HG03135 (cell line): Measurements from ENCODE around the gene PRTFDC1.
A peak's percentile ranks its signal among the peaks of the same experiment; 100 is the strongest.
"Not testable (repeated sequence)": the region's sequence is repeated elsewhere in the genome, so short reads cannot be mapped to it uniquely, and the experiment has no call there.

Experiments used
- ATAC-seq: cut with Tn5 transposase; IDR thresholded peaks from one replicate; pipeline ENCODE4 v1.9.1; 2021; ENCODE audit warnings: mild to moderate bottlenecking, moderate library complexity; ENCODE audit not compliant: unreplicated experiment

Gene PRTFDC1

DNA sequence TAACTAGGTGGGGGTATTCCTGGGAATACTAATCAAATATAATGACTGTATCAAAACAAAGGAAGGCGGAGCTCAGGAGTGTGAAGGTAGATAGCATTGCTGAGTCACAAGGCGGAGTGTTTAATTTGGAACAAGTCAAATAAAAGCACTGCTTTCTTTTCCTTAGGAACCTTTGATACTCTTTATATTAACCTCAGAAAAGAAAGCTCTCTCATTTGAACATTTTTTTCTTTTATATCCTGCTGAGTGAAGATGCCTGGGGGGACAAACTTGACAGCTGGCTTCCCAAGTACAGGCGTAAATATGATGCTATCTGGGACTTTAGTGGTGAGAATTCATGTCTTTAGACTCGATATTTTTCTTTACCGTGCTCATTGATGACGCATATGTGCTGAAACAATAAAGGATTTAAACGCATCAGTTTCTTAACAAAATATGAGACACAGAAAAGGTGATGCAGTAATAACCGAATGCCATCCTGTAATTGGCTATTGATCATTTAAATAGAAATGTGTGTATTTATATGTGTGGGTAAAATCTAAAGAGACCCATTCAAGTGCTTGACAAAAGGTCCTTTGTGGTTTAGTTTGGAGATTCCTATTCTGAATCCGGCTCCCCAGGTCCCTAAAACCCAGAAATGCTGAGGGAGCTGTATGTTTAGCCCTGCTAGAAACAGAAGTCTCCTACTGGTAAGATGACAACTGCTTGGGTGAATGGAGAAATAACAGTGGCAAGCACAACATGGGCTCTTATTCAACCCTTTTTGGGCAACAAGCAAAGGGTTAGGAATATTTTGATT is 102.7 kb downstream of the PRTFDC1 start:
- no peak for ATAC-seq

DNA sequence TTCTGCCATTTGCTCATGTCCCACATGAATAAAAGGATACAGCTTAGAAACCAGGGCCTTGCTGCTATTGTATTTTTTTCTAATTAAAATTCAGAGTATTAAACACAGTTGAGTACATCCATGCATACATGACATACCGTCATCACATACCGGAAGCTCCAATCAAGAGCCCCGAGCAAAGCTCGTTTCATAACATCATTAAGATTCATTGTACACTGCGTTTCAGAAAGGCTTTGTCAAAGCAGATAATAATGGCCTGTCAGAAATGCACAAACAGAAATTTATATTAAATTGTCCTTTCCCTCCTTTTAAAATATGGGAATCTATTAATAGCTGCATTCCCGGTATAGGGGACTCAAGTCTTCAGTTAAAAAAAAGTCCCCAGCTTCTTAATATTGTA is 103.4 kb downstream of the PRTFDC1 start:
- ATAC-seq: no peak

DNA sequence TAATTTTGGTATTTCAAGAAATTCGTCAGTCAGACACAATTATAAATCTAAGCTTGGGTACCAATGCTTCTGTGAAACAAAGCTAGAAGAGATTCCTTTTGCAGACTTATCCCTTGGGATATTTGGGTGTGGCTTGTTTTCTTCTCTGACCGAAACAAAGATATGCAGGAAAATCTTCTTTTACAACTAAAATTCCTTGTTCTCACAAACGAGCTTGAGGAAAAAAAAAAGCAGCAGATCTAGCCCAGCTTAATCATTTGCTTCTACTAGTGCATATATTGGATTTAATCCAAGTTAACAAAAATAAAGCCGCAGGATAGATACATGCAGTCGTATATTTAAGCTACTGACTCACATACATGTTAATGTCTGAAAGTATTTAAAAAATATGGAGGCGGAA is 104.2 kb downstream of the PRTFDC1 start:
- no peak for ATAC-seq

DNA sequence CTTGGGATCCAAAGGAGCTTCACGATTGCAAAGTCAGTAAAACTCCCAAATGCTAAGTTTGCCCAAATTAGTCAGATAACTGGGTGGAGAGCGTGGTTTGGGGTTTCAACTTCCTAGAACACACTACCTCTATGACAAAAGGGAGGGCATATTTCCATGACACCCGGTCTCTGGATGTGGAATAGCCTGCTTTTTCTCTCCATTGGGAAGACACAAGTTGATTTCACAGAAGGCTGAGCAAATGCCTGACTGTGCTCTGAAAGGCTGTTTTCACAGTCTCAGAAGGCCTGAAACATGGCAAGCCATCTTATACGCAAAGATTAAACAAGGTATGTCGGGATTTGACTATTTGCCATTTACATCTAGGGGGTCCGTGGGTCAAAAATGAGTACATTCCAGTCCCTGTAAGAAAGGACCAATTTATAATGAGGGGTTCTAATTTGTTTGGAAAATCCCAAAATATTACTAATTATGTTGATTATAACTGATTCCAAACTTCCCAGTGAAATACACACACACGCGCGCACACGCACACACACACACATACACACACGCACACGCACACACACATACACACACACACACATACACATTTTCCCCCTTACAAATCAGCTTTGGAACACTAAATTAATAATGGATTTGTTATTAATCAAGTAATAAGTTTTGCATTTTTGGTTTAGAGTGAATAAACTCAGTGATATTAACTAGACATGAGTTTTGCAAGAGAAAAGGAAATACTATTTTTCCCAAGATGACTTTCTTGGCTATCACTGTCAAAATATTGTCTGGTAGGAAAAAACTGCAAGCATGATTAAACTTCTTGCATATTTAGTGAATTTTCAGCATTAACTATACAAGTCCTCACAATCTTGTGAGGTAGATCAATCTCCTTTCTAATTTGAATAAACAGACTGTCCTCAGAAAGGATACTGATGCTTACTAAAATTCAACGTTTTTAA is 105.0 kb downstream of the PRTFDC1 start:
- ATAC-seq: no peak

DNA sequence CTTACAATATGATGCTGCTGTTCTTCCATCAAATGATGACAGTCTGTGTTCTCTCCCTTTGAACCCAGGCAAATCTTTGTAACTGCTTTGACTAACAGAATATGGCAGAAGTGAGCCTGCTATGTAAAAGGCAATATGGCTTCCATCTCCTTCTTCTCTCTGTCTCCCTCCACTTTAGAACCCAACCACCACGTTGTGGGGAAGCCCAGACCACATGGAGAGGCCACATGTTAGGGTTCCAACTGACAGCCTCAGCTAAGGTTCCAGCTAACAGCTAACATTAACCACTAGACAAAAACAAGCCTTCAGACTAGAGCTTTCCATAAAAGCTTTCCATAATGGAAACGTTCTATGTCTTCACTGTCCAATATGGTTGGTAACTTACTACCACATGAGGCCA is 107.7 kb downstream of the PRTFDC1 start:
- no peak for ATAC-seq

DNA sequence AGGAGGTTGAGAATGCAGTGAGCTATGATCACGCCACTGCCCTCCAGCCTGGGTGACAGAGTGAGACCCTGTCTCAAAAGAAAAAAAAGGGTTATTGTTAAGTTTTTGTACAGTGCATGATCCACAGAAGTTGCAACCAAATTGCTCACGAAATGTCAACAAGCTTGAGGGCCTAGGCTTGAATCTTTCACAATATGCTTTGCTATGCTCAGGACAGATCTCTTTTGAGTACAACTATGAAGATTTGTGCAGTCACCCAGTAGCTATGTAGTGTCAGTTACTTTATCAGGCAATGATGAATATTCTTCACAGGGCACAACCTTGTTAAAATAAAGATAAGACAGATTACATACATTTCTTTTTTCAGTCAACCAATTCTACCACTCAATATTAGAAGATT is 109.2 kb downstream of the PRTFDC1 start:
- no peak for ATAC-seq

DNA sequence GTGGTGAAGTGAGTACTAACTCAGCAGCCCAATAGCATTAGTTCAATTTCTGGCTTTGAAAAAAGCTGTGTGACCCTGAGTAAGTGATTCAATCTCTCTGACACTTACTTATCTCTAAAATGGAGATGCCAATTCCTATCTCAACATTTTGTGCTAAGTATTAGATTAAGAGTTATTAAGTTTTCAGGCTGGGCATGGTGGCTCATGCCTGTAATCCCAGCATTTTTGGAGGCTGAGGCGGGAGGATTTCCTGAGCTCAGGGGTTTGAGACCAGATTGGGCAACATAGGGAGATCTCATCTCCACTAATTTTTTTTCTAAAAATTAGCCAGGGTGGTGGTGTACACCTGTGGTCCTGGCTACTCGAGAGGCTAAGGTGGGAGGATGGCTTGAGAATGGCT is 109.5 kb downstream of the PRTFDC1 start:
- no peak for ATAC-seq

DNA sequence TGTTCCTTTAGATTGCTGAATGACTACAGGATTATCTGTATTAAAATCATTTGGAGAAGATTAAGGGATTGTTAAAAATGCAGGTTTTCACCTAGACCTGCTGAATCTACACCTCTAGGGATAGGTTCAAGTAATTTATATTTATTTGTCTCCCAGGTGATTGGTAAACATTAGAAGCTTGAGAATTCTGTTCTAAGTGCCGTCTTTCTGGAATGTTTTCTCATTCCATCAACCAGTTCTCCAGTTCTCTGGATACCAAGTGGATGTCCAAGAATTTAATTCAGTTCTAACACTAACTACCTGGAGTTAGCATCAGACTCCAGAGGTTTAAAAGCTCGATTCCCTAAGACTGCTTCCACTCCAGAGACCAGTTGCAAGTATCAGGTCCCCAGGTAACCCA is 110.9 kb downstream of the PRTFDC1 start:
- no peak for ATAC-seq

DNA sequence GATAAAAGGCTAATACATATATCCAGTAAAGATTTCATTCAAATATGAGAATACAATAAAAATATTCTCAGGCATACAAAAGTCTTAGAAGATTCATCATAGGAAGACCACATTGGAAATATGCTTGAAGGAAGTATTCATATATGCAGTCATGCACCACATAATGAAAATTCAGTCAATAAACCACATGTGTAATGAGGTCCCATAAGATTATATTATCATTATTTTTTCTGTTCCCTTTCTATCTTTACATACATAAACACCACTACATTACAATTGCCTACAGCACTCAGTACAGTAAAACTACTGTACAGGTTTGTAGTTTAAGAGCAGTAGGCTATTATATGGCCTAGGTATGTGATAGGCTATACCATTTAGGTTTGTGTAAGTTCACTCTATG is 111.6 kb downstream of the PRTFDC1 start:
- ATAC-seq: no peak

DNA sequence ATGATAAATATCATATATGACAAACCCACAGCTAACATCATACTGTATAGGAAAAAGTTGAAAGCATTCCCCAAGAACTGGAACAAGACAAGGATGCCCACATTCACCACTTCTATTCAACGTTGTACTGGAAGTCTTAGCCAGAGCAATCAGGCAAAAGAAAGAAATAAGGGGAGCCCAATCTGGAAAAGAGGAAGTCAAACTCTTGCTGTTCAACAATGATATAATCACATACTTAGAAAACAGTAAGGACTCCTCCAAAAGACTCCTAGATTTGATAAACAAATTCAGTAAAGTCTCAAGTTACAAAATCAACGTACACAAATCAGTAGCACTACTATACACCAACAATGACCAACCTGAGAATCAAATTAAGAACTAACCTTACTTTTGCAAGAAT is 114.6 kb downstream of the PRTFDC1 start:
- ATAC-seq: not testable (repeated sequence)

DNA sequence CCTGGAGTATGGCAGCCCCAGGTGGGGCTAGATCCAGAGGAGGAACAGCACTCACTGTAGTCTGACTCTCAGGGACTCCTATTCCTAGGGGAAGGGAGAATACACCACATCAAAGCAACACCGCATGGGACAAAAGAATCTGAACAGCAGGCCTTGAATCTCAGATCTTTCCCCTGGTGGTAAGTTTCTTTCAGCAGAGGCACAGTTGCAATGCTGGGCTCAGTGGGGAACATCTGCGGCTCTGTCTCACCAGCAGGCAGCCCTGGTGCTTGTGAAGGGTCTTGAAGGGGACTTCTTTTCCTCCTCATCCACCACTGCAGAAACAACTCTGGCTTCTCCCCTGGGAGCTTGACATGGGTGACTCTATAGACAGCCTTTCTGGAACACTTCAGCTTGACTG is 117.5 kb downstream of the PRTFDC1 start:
- ATAC-seq: no peak

DNA sequence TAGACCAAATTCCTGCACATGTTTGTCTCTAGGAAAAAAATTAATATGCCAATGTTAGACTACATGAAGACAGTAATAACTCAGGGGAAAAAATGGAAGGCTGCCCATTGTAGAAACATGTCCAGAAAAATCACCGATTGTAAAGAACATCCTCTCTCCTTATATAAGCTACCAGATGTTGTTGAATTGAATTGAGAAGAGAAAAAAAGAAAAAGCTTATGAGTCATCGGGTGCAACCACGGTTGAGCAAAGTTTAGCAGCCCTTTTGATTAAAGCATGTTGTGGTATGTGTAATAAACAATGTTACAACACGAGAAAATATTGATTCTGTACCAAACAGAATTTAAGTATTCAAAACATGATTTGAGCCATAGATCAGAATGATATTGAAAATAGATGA is 126.4 kb downstream of the PRTFDC1 start:
- no peak for ATAC-seq

DNA sequence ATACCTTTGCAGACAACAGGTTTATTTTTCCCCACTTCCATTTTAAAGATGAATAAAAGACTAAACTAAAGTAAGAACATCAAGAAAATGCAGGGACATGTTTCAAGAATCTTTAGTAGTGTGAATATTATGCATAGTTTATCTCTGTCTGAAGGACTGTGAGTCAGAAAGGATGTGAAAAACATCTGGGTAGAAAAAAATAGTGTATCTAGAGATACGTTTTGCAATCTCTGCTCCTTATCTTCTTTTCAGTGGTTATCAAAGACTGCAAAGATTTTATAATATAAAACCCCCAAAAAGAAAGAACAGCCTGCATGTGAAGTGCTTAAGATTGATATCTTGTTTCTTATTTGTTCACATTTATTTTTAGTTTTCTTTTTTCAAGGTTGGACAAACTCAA is 126.9 kb downstream of the PRTFDC1 start:
- no peak for ATAC-seq

DNA sequence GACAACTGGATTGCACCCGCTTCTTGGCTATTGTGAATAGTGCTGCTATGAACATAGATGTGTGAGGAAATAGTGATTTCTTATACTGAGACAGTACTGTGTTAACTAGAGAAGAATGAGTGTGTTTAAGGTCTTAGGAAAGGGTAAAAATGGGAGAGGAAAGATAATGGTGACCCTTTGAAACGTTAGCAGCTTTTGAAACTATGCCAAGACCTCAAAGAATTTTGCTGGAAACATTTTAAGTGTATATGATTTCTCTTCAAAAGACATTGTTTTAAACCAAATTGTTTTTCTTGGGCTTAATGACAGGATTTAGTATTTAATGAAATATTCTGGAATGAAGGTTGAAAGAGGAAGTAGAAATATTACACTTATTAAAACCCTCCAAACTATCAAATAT is 127.9 kb downstream of the PRTFDC1 start:
- no peak for ATAC-seq

DNA sequence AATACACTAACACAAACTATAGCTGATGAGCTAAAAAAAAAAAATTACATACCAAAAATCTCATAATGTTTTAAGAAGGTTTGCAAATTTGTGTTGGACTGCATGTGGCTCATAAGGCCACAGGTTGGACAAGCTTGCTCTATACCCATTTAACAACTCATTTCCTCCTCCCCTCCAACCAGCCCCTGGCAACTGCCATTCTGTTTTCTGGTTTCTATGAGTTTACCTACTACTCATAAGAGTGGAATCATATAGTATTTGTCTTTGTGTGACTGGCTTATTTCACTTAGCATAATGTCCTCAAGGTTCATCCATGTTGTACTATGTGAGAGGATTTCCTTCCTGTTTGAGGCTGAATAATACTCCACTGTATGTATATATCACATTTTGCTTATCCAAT is 128.3 kb downstream of the PRTFDC1 start:
- no peak for ATAC-seq

DNA sequence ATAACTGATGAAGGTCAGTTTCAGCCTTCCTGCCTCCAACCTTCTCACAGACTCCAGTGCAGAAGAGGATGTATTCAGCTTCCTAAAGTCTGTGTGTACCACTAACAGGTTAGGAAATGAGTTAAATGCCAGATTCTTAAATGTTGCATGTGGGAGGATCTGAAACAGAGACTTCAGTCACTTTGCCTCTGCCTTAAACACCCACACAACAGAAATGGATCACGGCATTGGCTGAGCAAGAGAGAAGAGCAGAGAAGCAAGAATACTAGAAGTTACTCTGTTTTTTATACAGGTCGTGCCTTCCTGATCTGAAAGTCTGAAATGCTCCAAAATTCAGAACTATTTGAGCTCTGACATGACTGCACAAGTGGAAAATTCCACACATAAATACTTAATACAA is 129.8 kb downstream of the PRTFDC1 start:
- peak; percentile 73 for ATAC-seq

DNA sequence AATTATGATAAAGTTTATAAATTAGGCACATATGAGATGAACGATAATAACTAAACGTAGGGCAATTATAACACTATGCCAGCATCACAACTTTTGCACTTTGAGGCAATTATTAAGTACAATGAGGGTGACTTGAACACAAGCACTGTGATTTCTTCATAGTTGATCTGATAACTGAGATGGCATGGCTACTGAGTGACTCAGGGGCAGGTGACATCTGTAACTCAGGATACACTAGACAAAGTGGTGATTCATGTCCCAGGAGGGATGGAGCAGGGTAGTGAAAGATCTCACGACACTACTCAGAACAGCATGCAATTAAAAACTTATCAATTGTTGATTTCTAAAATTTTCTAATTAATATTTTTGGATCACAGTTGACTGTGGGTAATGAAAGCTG is 130.4 kb downstream of the PRTFDC1 start:
- no peak for ATAC-seq

DNA sequence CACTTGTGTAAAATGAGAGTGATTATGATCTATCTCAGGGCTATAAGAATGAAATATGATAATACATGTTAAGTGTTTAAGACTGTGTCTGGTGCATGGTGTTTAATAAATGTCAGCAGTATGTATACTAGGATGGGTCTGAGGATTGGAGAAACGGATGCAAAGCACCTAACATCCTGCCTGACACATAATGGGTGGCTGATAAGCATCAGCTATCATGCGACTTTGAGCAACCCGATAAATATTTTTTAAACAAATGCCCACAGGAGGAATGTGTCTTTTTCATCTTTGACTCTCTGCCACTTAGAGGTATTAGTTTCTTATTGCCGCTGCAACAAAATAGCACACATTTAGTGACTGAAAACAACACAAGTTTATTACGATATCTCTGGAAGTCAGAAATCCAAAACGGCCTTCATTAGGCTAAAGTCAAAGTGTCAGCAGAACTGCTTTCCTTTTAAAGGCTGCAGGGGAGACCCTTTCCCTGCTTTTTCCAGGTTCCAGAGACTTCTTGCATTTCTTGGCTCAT is 135.5 kb downstream of the PRTFDC1 start:
- no peak for ATAC-seq

DNA sequence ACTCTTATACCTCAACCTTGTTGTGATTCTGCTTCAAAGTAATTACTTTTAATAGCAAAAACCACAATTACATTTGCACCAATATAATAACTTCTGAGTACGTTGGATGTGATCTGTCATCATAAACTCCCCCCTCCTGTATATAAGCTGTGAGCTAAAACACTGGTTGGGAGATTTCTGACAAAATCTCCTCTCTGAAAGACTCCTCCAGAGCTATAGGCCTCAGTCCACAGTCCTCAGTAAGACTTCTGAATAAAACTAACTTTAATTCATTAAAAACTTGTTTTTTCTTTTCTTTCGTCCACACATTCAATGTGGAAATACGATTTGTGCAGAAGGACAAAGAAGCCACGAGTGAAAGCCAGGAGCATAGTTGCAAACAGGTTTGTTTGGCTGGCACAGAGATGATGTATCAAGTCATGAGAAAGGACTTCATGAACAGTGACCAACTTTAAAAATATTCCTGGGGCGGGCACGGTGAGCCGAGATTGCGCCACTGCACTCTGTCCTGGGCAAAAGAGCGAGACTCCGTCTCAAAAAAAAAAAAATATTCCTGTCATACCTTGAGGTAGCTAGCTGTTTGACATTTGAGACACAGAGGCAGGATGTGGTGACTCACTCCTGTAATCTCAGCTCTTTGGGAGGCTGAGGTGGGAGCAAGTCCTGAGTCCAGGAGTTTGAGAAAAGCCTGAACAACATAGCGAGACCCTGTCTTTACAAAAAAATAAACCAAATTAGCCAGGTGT is 137.7 kb downstream of the PRTFDC1 start:
- ATAC-seq: no peak

DNA sequence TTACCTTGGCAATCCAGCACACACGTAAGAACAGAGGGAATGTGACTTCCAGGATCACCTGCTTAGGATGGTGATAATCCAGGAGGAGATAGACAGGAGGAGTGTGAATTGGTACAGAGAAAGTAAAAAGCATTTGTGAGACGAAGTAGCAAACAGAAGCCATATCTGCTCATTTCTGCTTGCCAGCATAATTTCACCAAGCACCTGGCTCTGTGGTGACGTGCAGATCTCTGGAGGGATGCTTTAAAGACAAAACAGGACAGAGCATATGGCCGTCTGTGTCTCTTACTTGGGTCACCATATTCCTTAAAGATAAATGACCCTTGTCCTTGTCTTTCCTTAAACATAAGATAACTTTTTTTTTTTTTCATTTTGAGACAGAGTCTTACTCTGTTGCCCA is 138.6 kb downstream of the PRTFDC1 start:
- no peak for ATAC-seq

DNA sequence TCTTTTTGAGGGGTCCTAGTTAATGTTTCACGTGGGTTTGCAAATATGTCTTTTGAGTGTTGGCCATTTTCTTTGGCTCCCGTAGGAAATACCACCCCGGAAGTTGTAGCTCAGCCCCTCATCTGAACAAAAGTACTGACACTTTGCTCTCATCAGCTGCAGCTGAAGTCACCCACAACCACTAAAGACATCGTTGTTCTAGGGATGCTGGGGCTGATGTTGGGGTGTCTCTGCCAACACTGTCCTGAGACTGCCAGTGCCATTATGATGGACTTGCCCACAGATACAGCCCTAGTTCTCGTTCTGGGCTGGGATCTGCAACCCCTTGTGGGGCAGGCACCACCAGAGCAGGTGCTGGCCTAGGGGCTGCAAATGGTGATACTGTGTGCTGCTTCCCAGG is 146.1 kb downstream of the PRTFDC1 start:
- ATAC-seq: no peak
